Prostate gland (tissue), 2 donors: ENCODE results near the gene ARRB1. TPM values are rescaled to one million over a fixed set of nuclear protein-coding genes. Genes with fewer than 3 reads are reported as not detected.

Experiments
- DNase-seq: peaks from one replicate; pipeline ENCODE4 v3.0.0-alpha.2; 2019; ENCODE audit warnings: low spot score
- H3K27ac ChIP-seq, 2 donors: fragments of 200-600 bp; sonication (generic); 2 replicates each; pipeline ENCODE4 v1.5.1; 2017 to 2019
- H3K27me3 ChIP-seq: fragments of 200-600 bp; sonication (generic); replicated peaks from 2 replicates; pipeline ENCODE4 v1.5.1; 2019; ENCODE audit not compliant: insufficient read depth
- H3K36me3 ChIP-seq, 2 donors: fragments of 200-600 bp; sonication (generic); 1 replicate in 1 of 2; 2 replicates in 1 of 2; pipeline versions ENCODE4 v1.5.1 to v1.8.1; 2017 to 2019
- H3K4me1 ChIP-seq: fragments of 200-600 bp; sonication (generic); replicated peaks from 2 replicates; pipeline ENCODE4 v1.5.1; 2019
- H3K4me3 ChIP-seq, 2 donors: fragments of 200-600 bp; sonication (generic); 2 replicates each; pipeline ENCODE4 v1.5.1; 2017 to 2019
- H3K9me3 ChIP-seq: fragments of 200-600 bp; sonication (generic); 2 replicates; pipeline ENCODE4 v1.5.1; 2017
- CTCF ChIP-seq, 4 experiments: fragments of 200-600 bp in 2 of 4; fragments of 450-650 bp in 2 of 4; sonication (generic) in 2 of 4; IDR thresholded peaks; 1 replicate in 3 of 4; 2 replicates in 1 of 4; pipeline ENCODE4 v1.5.1; 2016 to 2019; ENCODE audit warnings: antibody characterized with exemption in 4 of 4, mild to moderate bottlenecking in 2 of 4, moderate library complexity in 2 of 4
- POLR2A ChIP-seq: fragments of 450-650 bp; IDR thresholded peaks from one replicate; pipeline ENCODE4 v1.6.1; 2016; ENCODE audit warnings: antibody characterized with exemption, mild to moderate bottlenecking
- POLR2AphosphoS5 ChIP-seq: sonication (generic); formaldehyde crosslinking; IDR thresholded peaks from one replicate; pipeline ENCODE4 v1.6.1; 2017; ENCODE audit warnings: antibody characterized with exemption
- WGBS: methylation state at CpG from one replicate; pipeline ENCODE4 v1.1.5; 2018; 5-methylcytosine and 5-hydroxymethylcytosine counted together
- intact Hi-C: fragments of 100-400 bp; cut with DNase I; formaldehyde crosslinking; loops from one replicate; pipeline ENCODE4 v1.14.2; 2022
- total RNA-seq, 2 donors: library from RNA; depleted of rRNA; stranded (reverse); fragments of >200 nt; gene quantifications; one replicate each; pipeline ENCODE4 v1.1.0, GENCODE V29; 2016

The ARRB1 gene
- total RNA-seq, 2 donors from 2014 or later, result 31.9 to 64.7 TPM

GRCh38 chr11:75273411-75274391 lies 77.8 kb downstream of the ARRB1 start:
- H3K4me1 ChIP-seq, result no peaks in the 10 kb centered on the region
- WGBS, result 89% methylated on average over 15 of the region's 15 CpGs
- no peaks in the 10 kb centered on the region for H3K9me3 ChIP-seq
- DNase-seq, result no peak
- H3K4me3 ChIP-seq, result no peak overlapping the region
- H3K36me3 ChIP-seq, result peaks cover 4 to 11% of the 10 kb centered on the region in 2 donors
- intact Hi-C loops, result no loop called here
- no peaks in the 10 kb centered on the region for H3K27me3 ChIP-seq
- H3K27ac ChIP-seq, result no peak overlapping the region
- TF ChIP-seq CTCF (IDR thresholded peaks at IDR 0.05) (no peak), POLR2A (no peak), POLR2AphosphoS5 (no peak)

DNA sequence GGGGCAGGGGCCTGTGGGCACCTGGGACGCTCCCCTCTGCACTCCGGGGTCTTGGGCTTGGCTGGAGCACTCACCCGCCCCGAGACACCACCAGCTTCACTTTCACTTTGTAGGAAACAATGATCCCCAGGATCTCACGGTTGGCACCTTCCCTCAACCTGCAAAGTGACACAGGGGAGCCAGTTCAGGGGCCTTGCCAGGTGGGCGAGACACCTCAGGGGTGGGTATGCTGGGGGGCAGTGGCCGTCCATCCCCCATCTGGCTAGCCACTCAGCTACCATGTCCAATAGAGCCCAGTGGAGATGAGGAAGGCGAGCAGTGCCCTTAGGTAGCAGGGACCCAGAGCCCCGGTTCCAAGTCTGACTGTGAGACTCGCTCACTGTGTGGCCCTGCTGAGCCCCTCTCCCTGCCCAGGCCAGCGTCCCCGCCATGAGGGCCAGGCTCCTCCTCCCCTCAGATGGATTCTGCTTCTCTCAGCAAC lies 78.6 kb downstream of the ARRB1 start:
- Histone ChIP-seq H3K4me1 (no peaks in the 10 kb centered on the region), H3K4me3 (no peak overlapping the region), H3K27ac (no peak overlapping the region), H3K9me3 (no peaks in the 10 kb centered on the region), H3K36me3 (peaks cover 4 to 6% of the 10 kb centered on the region in 2 donors), H3K27me3 (no peaks in the 10 kb centered on the region)
- 86% methylated on average over 12 of the region's 12 CpGs for WGBS
- intact Hi-C loops, result no loop called here
- TF ChIP-seq CTCF (IDR thresholded peaks at IDR 0.05) (no peak), POLR2AphosphoS5 (no peak), POLR2A (no peak)
- no peak for DNase-seq

- H3K27me3 ChIP-seq, result no peaks in the 10 kb centered on the region
- no peaks in the 10 kb centered on the region for H3K4me1 ChIP-seq
- TF ChIP-seq POLR2AphosphoS5, result no peak
- no peak for TF ChIP-seq POLR2A
- no peak for TF ChIP-seq CTCF (IDR thresholded peaks at IDR 0.05)
- H3K36me3 ChIP-seq, result peaks cover 3 to 4% of the 10 kb centered on the region in 2 donors
- intact Hi-C loops, result no loop called here
- no peaks in the 10 kb centered on the region for H3K9me3 ChIP-seq
- no peak overlapping the region for H3K4me3 ChIP-seq
- DNase-seq, result no peak
- 91% methylated on average over 5 of the region's 5 CpGs for WGBS
- H3K27ac ChIP-seq, result no peak overlapping the region
Measured at GRCh38 chr11:75272391-75272790, 79.1 kb downstream of the ARRB1 start.

DNA sequence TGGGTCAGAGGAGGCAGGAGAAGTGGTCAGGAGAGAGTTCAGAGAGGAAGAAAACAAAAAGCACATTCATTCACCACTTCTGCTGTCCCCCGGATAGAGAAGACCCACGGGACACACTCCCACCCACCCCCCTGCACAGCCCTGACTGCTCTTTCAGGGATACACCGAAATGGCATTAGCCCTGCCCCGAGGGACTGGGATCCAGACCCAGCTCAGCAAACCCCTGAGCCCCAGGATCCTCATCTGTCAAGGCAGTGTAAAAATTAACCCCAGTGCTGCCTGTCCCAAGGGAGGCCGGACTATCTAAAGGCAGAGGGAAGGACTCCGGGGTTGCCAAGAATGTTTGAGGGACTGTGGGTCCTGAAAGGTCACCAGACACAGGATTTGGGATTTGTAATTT lies 79.7 kb downstream of the ARRB1 start:
- no peaks in the 10 kb centered on the region for H3K4me1 ChIP-seq
- no peak overlapping the region for H3K4me3 ChIP-seq
- 59% methylated on average over 6 of the region's 6 CpGs for WGBS
- DNase-seq, result no peak
- TF ChIP-seq POLR2AphosphoS5, result no peak
- TF ChIP-seq POLR2A, result no peak
- no peak for TF ChIP-seq CTCF (IDR thresholded peaks at IDR 0.05)
- H3K27ac ChIP-seq, result no peak overlapping the region
- H3K9me3 ChIP-seq, result no peaks in the 10 kb centered on the region
- intact Hi-C loops, result no loop called here
- peaks cover 0 to 2% of the 10 kb centered on the region in 2 donors for H3K36me3 ChIP-seq
- H3K27me3 ChIP-seq, result no peaks in the 10 kb centered on the region
